ENCODE results near the gene CCT2. TPM values are rescaled to one million over a fixed set of nuclear protein-coding genes. Genes with fewer than 3 reads are reported as not detected.

Gene CCT2
- total and polyA plus RNA-seq, 8 donors: 41.6 to 69.1 (median 61.6) TPM

- no peak for ATAC-seq
- H3K4me3 ChIP-seq: no peak overlapping the region
- H3K4me1 ChIP-seq: no peaks in the 10 kb centered on the region
- H3K27ac ChIP-seq: no peak overlapping the region
- no peak for DNase-seq
- no peak for TF ChIP-seq CTCF (IDR thresholded peaks at IDR 0.05)
- no peak for FAIRE-seq
- 60 to 61% methylated on average over 2 of the region's 2 CpGs for WGBS, 2 donors
- H3K9me3 ChIP-seq: no peaks in the 10 kb centered on the region
- intact Hi-C loops (cut with DNase I): no loop called here
- no peaks in the 10 kb centered on the region for H3K36me3 ChIP-seq
- H3K27me3 ChIP-seq: no peaks in the 10 kb centered on the region
Measured at GRCh38 chr12:69608114-69608513, 22.9 kb downstream of the CCT2 start.

GRCh38 chr12:69610126-69610525 is 24.9 kb downstream of the CCT2 start:
- no peaks in the 10 kb centered on the region for H3K27me3 ChIP-seq
- no peaks in the 10 kb centered on the region for H3K9me3 ChIP-seq
- no peaks in the 10 kb centered on the region for H3K36me3 ChIP-seq
- intact Hi-C loops (cut with DNase I): no loop called here
- TF ChIP-seq CTCF (IDR thresholded peaks at IDR 0.05): no peak
- H3K4me1 ChIP-seq: no peaks in the 10 kb centered on the region
- FAIRE-seq (no peak), ATAC-seq (no peak), DNase-seq (peak in 1 of 6 donors; percentile 29)
- 86 to 90% methylated on average over 15 of the region's 15 CpGs for WGBS, 2 donors
- no peak overlapping the region for H3K4me3 ChIP-seq
- H3K27ac ChIP-seq: no peak overlapping the region

- FAIRE-seq (no peak), ATAC-seq (no peak)
- TF ChIP-seq CTCF (IDR thresholded peaks at IDR 0.05): no peak
Measured at GRCh38 chr12:69610729-69611128, 25.5 kb downstream of the CCT2 start, which contains the start of gene LRRC10. LRRC10 (minus strand) TSS chr12:69610907; CDS start chr12:69610838, 69 bp downstream.

GRCh38 chr12:69613351-69613750 is 28.1 kb downstream of the CCT2 start:
- intact Hi-C loops (cut with DNase I): no loop called here
- no peak overlapping the region for H3K27ac ChIP-seq
- no peak overlapping the region for H3K4me3 ChIP-seq
- no peak for DNase-seq
- no peak for TF ChIP-seq CTCF (IDR thresholded peaks at IDR 0.05)
- H3K36me3 ChIP-seq: no peaks in the 10 kb centered on the region
- no peak for FAIRE-seq
- H3K4me1 ChIP-seq: no peaks in the 10 kb centered on the region
- H3K9me3 ChIP-seq: no peaks in the 10 kb centered on the region
- no peak for ATAC-seq
- H3K27me3 ChIP-seq: no peaks in the 10 kb centered on the region

More at GRCh38 chr12:69610729-69611128, 25.5 kb downstream of the CCT2 start, which contains the start of gene LRRC10:
- Histone ChIP-seq H3K4me1 (no peaks in the 10 kb centered on the region), H3K27ac (no peak within 1 kb of the TSS), H3K4me3 (no peak within 1 kb of the TSS), H3K36me3 (no peaks in the 10 kb centered on the region), H3K9me3 (no peaks in the 10 kb centered on the region), H3K27me3 (no peaks in the 10 kb centered on the region)
- intact Hi-C loops (cut with DNase I): no loop called here
- DNase-seq: no peak
- 92 to 93% methylated on average over 11 of the region's 11 CpGs for WGBS, 2 donors

- no peaks in the 10 kb centered on the region for H3K27me3 ChIP-seq
- intact Hi-C loops (cut with DNase I): no loop called here
- DNase-seq (no peak), ATAC-seq (no peak), FAIRE-seq (no peak)
- H3K4me1 ChIP-seq: no peaks in the 10 kb centered on the region
- H3K4me3 ChIP-seq: no peak overlapping the region
- 73 to 83% methylated on average over 14 of the region's 14 CpGs for WGBS, 2 donors
- H3K27ac ChIP-seq: no peak overlapping the region
- TF ChIP-seq CTCF (IDR thresholded peaks at IDR 0.05): no peak
- H3K9me3 ChIP-seq: no peaks in the 10 kb centered on the region
- no peaks in the 10 kb centered on the region for H3K36me3 ChIP-seq
Measured at GRCh38 chr12:69616025-69616424, 30.8 kb downstream of the CCT2 start.
